Measurements from ENCODE around the gene RIPOR3.

GRCh38 chr20:50582591-50583234 is 108.6 kb downstream of the RIPOR3 start:
- TF ChIP-seq CTCF (optimal IDR thresholded peaks at IDR 0.05 in 1 of 3, IDR thresholded peaks at IDR 0.05 in 1 of 3, conservative IDR thresholded peaks at IDR 0.05 in 1 of 3; ENCODE audit: extremely low read depth in 1 of 3, insufficient read depth in 2 of 3, low read length in 3 of 3) (no peak), EZH2 (IDR thresholded peaks at IDR 0.05; ENCODE audit: low read length) (no peak)
